HG03025 (cell line): Measurements from ENCODE around the gene FXR2.
"Not testable (repeated sequence)": the region's sequence is repeated elsewhere in the genome, so short reads cannot be mapped to it uniquely, and the experiment has no call there.

Experiments used
- ATAC-seq: cut with Tn5 transposase; IDR thresholded peaks from one replicate; pipeline ENCODE4 v1.9.1; 2021; ENCODE audit warnings: mild to moderate bottlenecking, moderate library complexity; ENCODE audit not compliant: unreplicated experiment, low FRiP score

FXR2 gene

GRCh38 chr17:7629939-7630571 lies 15.4 kb upstream of the FXR2 start, which contains the start of gene SHBG:
Gene SHBG, plus strand, starts transcription at chr17:7630135. Its CDS starts 38 bp downstream, at chr17:7630173.
- ATAC-seq, result no peak

DNA sequence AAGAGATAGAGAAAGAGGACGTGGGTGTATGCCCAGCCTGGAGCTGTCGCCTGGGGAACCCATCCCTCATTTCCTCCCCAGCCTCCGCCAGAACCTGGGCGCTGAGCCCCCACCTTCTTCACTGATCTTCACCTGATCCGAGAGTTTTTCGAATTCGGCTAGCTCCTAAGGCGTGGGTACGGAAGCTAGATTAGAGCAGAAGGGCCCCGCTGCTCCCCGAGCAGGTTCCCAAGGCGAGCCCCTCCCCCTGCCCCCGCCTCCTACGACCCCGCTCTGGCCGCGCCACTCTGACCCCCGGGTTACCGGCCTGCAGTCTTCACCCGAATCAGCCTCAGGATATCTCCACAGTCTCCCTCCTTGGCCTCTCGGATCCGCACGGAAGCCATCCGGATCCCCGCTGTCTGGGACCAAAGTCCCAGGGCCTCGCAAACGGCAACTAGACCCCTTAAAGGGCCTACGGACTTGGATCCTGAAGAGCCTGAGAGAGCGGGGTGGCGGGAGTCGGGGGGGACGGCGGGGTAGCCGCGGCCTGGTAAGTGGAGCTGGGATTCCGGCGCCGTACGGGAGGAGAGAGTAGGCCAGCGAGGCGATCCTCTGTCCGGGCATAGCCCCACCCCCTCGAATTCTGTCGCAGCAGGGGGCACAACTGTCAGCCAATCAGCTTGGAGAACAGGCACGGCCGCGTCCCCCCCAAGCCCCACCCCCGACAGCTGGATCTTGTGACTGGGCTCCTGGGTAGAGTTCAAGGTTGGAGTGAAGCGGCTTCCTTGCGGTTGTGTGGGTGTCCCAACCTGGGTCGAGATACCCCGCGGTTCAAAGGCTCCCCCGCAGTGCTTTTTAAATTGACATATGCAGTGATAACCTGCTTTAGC lies 12.8 kb upstream of the FXR2 start, which contains the start of gene SAT2:
SAT2 (minus strand) TSS at position 572 of the 872 bp plus-strand sequence; CDS start at position 386, 186 bp downstream.
- peak; percentile 77 for ATAC-seq

GRCh38 chr17:7626956-7627249 lies 12.2 kb upstream of the FXR2 start:
- no peak for ATAC-seq

- ATAC-seq, result no peak
These were observed 11.6 kb upstream of the FXR2 start for GRCh38 chr17:7626307-7626706.

DNA sequence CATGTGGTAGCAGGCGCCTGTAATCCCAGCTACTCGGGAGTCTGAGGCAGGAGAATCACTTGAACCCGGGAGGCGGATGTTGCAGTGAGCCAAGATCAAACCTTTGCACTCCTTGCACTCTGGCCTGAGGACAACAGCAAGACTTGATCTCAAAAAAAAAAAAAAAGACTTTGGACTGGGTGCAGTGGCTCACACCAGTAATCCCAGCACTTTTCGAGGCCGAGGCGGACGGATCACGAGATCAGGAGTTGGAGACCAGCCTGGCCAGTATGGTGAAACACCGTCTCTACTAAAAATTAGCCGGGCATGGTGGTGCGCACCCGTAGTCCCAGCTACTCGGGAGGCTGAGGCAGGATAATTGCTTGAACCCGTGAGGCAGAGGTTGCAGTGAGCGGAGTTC lies 11.1 kb upstream of the FXR2 start:
- not testable (repeated sequence) for ATAC-seq

DNA sequence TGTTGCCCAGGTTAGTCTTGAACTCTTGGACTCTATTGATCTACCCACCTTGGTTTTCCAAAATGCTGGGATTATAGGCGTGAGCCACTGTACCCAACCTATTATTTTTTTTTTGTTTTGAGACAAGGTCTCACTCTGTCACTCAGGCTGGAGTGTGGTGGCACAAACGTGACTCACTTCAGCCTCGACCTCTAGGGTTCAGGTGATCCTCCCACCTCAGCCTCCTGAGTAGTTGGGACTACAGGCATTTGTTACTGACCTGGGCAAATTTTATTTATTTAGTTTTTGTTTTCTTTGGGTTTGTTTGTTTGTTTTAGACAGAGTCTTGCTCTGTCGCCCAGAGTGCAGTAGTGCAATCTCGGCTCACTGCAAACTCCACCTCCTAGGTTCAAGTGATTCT lies 9.0 kb upstream of the FXR2 start:
- ATAC-seq, result no peak

DNA sequence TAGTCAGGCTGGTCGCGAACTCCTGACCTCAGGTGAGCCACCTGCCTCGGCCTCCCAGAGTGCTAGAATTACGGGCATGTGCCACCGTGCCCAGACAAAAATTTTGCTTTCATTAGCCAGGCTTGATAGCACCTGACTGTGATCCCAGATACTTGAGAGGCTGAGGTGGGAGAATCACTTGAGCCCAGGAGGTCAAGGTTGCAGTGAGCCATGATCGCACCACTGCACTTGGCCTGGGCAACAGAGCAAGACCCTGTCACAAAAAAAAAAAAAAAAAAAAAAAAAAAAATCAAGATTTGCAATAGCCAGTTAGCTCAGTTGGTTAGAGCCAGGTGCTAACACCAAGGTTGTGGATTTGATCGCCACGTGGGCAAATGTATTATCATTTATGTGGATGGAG lies 6.1 kb upstream of the FXR2 start:
- no peak for ATAC-seq

DNA sequence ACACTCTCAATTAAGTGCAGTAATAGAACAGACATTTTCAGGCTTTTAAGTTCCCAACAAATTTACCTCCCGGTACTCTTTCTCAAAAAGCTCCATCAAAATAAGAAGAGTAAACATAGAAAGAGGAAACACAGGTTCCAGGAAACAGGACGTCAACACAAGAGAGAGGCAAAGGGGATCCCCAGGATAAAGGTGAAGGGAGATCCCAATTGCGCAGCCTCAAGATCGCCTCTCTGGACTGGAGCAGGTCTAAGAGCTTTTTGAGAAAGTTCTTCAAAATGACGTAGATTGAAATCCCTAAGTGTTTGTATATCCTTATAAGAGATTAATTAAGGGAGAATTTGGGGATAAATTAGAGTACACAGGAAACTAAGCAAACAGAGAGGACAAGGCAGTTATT lies 3.9 kb upstream of the FXR2 start:
- no peak for ATAC-seq

- ATAC-seq, result no peak
These were observed 609 bp upstream of the FXR2 start for GRCh38 chr17:7615265-7615747.

GRCh38 chr17:7613769-7614424 lies 800 bp downstream of the FXR2 start:
- no peak for ATAC-seq

DNA sequence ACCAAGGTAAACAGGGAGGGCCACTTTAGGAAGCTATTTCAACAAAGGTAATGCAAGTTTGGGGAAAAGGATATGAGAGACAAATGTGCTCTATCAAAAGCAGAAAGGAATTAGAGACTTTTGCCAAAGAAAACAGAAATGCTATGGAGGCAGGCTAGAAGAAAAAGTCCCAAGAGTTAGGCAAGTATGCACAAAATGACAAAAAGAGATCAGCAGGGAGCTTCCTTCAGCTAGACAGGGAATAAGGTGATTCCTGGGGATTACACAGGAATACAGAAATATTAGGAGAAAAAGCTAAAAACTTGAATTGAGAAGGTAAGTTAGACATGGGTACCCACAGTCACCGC lies 2.4 kb downstream of the FXR2 start:
- no peak for ATAC-seq

DNA sequence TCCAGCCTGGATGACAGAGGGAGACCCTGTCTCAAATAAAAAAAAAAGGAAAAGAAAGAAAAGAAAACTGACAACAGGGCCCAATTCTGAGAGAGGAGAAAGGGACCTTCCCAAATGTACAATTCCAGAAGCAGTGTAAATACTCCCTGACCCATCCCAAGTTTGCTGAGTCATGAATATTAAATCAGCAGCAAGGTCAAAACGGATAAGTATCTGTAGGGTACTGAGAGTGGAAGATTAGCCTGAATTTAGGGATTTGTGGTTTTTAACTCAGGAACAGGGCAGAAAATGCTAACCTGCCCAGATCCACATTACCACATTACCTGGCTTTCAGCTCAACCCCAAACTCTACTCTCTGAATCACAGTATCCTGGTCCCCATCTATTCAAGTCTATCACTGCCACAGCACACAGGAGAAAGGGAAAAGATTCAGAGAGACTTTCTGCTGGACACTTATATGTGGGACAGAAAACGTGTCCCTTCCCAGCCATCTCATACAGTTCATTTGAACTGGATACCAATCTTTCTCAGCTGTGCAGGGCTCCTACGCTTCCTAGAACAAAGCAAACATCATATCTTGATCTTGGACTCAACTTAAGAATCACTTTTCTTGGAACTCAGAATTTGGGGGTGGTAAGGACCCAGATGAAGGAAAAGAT lies 2.9 kb downstream of the FXR2 start:
- ATAC-seq, result no peak

DNA sequence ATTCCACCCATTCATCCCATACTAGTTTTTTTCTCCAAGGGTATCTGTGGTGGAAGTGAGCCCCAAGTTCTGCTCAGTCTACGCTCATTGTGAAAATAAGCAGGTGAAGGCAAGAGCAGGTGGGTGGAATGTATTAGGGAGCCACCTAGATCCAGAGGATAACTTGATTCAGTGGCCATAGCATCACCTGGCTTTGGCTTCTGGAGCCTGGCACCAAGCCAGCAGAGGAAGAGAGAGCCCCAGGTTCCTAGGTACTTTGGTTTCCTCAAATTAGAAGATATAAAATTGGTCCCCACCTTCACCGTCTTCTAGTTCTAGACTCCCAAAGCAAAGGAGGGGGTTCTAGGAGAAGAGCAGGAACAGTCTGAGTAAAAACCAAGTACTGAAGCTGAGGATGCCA lies 4.1 kb downstream of the FXR2 start:
- no peak for ATAC-seq

- ATAC-seq, result no peak
These were observed 8.4 kb downstream of the FXR2 start for GRCh38 chr17:7606280-7606679.

- ATAC-seq, result not testable (repeated sequence)
These were observed 17.1 kb downstream of the FXR2 start for GRCh38 chr17:7597561-7597960.

GRCh38 chr17:7593296-7593695 lies 21.4 kb downstream of the FXR2 start:
- ATAC-seq, result no peak

- no peak for ATAC-seq
These were observed 22.2 kb downstream of the FXR2 start for GRCh38 chr17:7592422-7593021.

DNA sequence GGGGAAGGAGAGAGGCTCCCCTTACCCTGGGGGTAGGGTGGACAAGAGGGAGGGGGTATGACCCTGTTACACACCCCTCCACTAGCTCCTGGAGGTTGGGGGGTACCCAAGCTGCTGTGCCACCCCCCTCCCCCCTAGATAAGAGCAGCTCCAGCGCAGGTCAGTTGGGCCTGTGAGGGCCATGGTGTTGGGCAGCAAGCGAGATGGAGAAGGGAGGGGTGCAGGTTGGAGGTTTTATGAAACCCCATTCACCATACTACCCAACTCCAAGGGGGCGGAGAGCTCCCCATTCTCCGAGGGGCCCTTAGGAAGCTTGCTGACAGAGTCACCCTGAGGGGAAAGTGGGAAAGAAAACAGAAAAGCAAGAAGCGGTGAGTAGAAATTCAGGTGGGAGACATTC lies 23.1 kb downstream of the FXR2 start:
- ATAC-seq, result no peak

GRCh38 chr17:7590743-7591142 lies 24.0 kb downstream of the FXR2 start:
- no peak for ATAC-seq

DNA sequence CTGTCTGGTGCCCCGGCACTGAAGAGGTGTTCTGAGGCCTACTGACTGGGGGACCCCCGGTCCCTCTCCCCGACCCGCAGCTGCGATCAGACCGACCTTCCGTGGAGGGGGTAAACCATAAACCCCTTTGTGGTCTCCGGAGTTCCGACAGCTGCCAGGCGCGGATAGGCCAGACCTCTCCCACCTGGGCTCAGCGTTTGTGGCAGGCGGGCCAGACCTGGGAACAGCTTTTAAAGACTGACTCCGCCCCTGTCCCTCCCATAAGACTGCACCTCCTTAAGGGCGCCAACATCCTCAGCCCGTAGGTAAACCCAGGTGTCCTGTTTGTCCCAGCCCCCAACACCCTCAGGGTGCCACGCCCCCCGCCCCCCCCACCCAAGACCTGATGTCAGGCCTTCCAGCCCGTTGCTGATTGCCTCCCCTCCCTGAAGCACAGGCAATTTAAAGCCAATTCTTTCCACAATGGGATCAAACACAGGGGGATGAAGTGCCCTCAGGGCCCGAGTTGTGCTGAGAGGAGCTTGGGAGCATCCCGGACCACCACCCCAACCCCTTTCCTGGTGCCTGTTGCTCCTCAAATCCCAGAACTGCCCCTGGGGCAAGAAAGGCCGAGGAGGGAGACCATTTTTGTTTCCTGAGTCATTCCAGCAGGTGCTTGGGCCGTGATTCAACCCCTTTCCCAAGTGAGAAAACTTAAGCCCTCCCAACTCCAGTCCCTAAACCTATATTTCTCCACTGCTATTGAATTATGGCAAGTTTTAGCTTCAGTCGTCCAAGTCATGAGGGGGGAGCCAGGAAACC lies 24.6 kb downstream of the FXR2 start, which contains the start of gene SOX15:
SOX15 (minus strand) TSS at position 204 of the 801 bp plus-strand sequence. CDS start 418 bp downstream, outside the sequence.
- ATAC-seq, result no peak
